T1000 (cell line): Measurements from ENCODE around the gene DAND5.

Experiments used
- DNase-seq: peaks from one replicate; lab custom pipeline; 2025; ENCODE audit warnings: mixed read lengths; lab: John Stamatoyannopoulos, UW

Gene DAND5

DNA sequence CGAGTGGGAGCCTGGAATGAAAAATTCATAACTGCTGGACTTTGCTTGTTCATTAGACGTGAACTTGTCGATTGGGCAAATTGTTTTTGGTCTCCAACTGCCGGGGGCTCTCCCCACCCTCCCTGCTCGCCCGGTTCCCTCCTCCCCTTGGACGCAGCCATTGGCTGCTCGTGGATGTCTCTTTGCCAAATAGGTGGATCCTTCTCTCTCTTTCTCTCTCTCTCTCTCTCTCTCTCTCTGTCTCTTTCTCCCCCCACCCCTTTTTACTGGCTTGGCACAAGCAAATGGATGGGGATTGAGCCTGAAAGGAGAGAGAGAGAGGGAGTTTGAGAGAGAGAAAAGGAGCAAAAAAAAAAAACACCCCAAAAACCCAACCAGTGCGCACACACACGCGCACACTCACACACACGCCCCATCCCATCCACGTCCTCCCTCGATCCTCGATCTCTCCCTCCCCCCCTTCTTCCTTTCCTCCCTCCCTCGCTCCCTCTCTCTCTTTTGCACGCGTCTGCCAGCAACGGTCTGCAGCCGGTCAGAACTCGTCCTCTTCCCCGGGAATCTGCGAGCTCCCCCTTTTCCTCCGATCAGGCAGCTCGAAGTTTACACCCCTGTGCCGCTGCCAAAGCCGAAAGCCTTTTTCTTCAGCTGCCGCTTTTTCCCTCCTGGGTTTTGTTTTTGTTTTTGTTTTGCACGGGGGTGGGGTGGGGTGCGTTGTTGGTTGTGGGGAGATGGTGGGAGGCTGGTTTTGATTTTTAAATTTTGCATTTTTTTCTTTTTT, 53.7 kb downstream of the DAND5 start:
- DNase-seq, result peak; percentile 60

DNA sequence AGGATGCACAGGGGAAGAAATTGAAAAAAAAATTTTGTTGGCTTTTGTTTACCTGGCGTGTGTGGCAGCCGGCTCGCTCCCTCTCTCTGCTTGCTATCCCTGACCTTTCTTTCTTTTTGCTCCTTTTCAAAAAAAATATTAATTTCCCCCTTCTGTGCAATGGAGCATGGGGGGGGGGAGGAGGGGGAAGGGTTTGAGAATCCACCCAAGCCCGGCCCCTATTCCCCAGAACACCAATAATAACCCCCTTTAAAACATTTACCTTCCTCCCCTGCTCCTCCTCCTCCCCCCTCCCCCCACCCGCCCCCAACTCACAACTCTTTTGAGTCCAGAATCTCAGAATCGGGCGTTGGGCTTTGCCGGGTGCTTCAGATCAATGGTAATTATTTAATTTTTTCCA, 54.3 kb downstream of the DAND5 start:
- no peak for DNase-seq
